Measurements from ENCODE around the gene TPRA1. TPM values are rescaled to one million over a fixed set of nuclear protein-coding genes. Genes with fewer than 3 reads are reported as not detected.

Gene TPRA1
- total RNA-seq, 4 donors from 2014 or later = 50.3 to 75.3 (median 67.5) TPM

- TF ChIP-seq POLR2A (IDR thresholded peaks at IDR 0.05) (no peak), EP300 (IDR thresholded peaks at IDR 0.05) (peak in 1 of 2 donors; percentile 31)
- TF ChIP-seq, protein P1, sequence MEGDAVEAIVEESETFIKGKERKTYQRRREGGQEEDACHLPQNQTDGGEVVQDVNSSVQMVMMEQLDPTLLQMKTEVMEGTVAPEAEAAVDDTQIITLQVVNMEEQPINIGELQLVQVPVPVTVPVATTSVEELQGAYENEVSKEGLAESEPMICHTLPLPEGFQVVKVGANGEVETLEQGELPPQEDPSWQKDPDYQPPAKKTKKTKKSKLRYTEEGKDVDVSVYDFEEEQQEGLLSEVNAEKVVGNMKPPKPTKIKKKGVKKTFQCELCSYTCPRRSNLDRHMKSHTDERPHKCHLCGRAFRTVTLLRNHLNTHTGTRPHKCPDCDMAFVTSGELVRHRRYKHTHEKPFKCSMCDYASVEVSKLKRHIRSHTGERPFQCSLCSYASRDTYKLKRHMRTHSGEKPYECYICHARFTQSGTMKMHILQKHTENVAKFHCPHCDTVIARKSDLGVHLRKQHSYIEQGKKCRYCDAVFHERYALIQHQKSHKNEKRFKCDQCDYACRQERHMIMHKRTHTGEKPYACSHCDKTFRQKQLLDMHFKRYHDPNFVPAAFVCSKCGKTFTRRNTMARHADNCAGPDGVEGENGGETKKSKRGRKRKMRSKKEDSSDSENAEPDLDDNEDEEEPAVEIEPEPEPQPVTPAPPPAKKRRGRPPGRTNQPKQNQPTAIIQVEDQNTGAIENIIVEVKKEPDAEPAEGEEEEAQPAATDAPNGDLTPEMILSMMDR (IDR thresholded peaks at IDR 0.05) = peak; percentile 94 to 99 (median 99)
- Histone ChIP-seq H3K27me3 (no peaks in the 10 kb centered on the region), H3K27ac (peak overlapping the region in 1 of 4 donors; percentile 21), H3K4me1 (peaks cover 0 to 17% (median 4%) of the 10 kb centered on the region in 4 donors), H3K36me3 (peaks cover 0 to 92% (median 14%) of the 10 kb centered on the region in 3 donors), H3K4me3 (no peak overlapping the region), H3K9me3 (no peaks in the 10 kb centered on the region)
- peak; percentile 86 to 91 for DNase-seq (ENCODE audit: low spot score in 2 of 2)
- 27 to 40% methylated on average over 39 to 44 of the region's 46 CpGs for WGBS, 2 donors
Measured at GRCh38 chr3:127574880-127575878, 15.4 kb downstream of the TPRA1 start.

- no peak overlapping the region for H3K27ac ChIP-seq
- H3K27me3 ChIP-seq = no peaks in the 10 kb centered on the region
- 52 to 73% methylated on average over 4 to 5 of the region's 5 CpGs for WGBS, 2 donors
- H3K4me3 ChIP-seq = no peak overlapping the region
- peaks cover 0 to 14% (median 4%) of the 10 kb centered on the region in 4 donors for H3K4me1 ChIP-seq
- no peaks in the 10 kb centered on the region for H3K9me3 ChIP-seq
- peaks cover 0 to 88% (median 14%) of the 10 kb centered on the region in 3 donors for H3K36me3 ChIP-seq
- DNase-seq (ENCODE audit: low spot score in 2 of 2) = no peak
- TF ChIP-seq POLR2A (IDR thresholded peaks at IDR 0.05) (no peak), EP300 (IDR thresholded peaks at IDR 0.05) (no peak)
- TF ChIP-seq, protein P1 (IDR thresholded peaks at IDR 0.05) = no peak
Measured at GRCh38 chr3:127573912-127574311, 16.6 kb downstream of the TPRA1 start.

- H3K4me1 ChIP-seq = peaks cover 0 to 14% (median 4%) of the 10 kb centered on the region in 4 donors
- DNase-seq (ENCODE audit: low spot score in 2 of 2) = no peak
- H3K27ac ChIP-seq = no peak overlapping the region
- H3K36me3 ChIP-seq = peaks cover 0 to 83% (median 14%) of the 10 kb centered on the region in 3 donors
- no peak overlapping the region for H3K4me3 ChIP-seq
- H3K9me3 ChIP-seq = no peaks in the 10 kb centered on the region
- 90 to 98% methylated on average over 7 to 8 of the region's 14 CpGs for WGBS, 2 donors
- H3K27me3 ChIP-seq = no peaks in the 10 kb centered on the region
- TF ChIP-seq, protein P1 (IDR thresholded peaks at IDR 0.05) = no peak
- no peak for TF ChIP-seq EP300 (IDR thresholded peaks at IDR 0.05)
- TF ChIP-seq POLR2A (IDR thresholded peaks at IDR 0.05) = no peak
Measured at GRCh38 chr3:127573401-127573800, 17.1 kb downstream of the TPRA1 start.

DNA sequence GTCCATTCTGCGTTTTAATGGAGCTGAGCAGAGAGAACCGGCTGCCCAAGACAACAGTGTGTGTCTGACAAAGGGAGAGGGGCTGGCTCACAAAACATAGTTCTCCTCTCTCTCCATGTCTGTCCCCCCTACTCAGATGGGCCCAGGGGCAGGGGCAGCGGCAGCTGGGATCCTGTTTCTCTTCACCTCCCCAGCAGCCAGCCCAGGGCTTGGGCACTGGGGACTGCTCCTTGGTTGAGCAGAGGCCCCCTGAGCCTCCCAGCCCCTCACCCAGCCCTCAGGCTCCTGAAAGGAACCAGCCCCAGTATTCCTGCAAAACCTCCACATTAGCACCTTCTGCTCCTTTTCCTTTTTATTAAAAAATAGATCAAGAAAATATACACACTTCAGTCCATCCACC lies 17.8 kb downstream of the TPRA1 start:
- H3K9me3 ChIP-seq = no peaks in the 10 kb centered on the region
- H3K36me3 ChIP-seq = peaks cover 0 to 76% (median 14%) of the 10 kb centered on the region in 3 donors
- no peak for DNase-seq (ENCODE audit: low spot score in 2 of 2)
- H3K4me3 ChIP-seq = no peak overlapping the region
- no peak overlapping the region for H3K27ac ChIP-seq
- H3K4me1 ChIP-seq = peaks cover 0 to 14% (median 4%) of the 10 kb centered on the region in 4 donors
- no peak for TF ChIP-seq EP300 (IDR thresholded peaks at IDR 0.05)
- TF ChIP-seq, protein P1 (IDR thresholded peaks at IDR 0.05) = no peak
- no peak for TF ChIP-seq POLR2A (IDR thresholded peaks at IDR 0.05)
- WGBS, 2 donors = 77 to 94% methylated on average over 3 of the region's 3 CpGs
- no peaks in the 10 kb centered on the region for H3K27me3 ChIP-seq

- 86 to 88% methylated on average over 6 of the region's 6 CpGs for WGBS, 2 donors
- Histone ChIP-seq H3K27ac (no peak overlapping the region), H3K4me3 (no peak overlapping the region), H3K9me3 (no peaks in the 10 kb centered on the region), H3K4me1 (peaks cover 0 to 14% (median 4%) of the 10 kb centered on the region in 4 donors), H3K27me3 (no peaks in the 10 kb centered on the region), H3K36me3 (peaks cover 0 to 71% (median 14%) of the 10 kb centered on the region in 3 donors)
- TF ChIP-seq, protein P1 (IDR thresholded peaks at IDR 0.05) = no peak
- no peak for TF ChIP-seq POLR2A (IDR thresholded peaks at IDR 0.05)
- TF ChIP-seq EP300 (IDR thresholded peaks at IDR 0.05) = no peak
- no peak for DNase-seq (ENCODE audit: low spot score in 2 of 2)
Measured at GRCh38 chr3:127572186-127572585, 18.3 kb downstream of the TPRA1 start.
